ENCODE data around the gene TMEM247.

GRCh38 chr2:46504685-46505471 is 25.5 kb downstream of the TMEM247 start:
- TF ChIP-seq CTCF (conservative IDR thresholded peaks at IDR 0.05 in 1 of 2, IDR thresholded peaks at IDR 0.05 in 1 of 2; ENCODE audit: low read depth in 1 of 2, low read length in 2 of 2) (no peak), EZH2 (IDR thresholded peaks at IDR 0.05; ENCODE audit: low read length, missing control alignments) (no peak)
